T-helper 1 cell treated with Interleukin-12 subunit alpha and Interleukin-12 subunit beta and Interleukin-4 antibody, amounts not matched to agents 30 ng/mL and 1 ng/mL, for 36 hours (primary cell): ENCODE measurements around the gene APOH. TPM values are rescaled to one million over a fixed set of nuclear protein-coding genes. Genes with fewer than 3 reads are reported as not detected.

Source experiments
- total RNA-seq: library from RNA; stranded (reverse); gene quantifications from 2 replicates; pipeline ENCODE4 v1.2.3, GENCODE V29; 2022

APOH gene
- total RNA-seq, 1 donor from 2014 or later: not detected

Other genes starting within 250 kb of the APOH start
- gene CEP112, start 37.3 kb downstream of the APOH start, total RNA-seq: 3.0 and 3.5 TPM in 2 replicates
- 132 and 134 TPM in 2 replicates for gene PRKCA, start 73.2 kb upstream of the APOH start, total RNA-seq